ENCODE data around the gene TXNL4A. TPM values are rescaled to one million over a fixed set of nuclear protein-coding genes. Genes with fewer than 3 reads are reported as not detected.

TXNL4A gene
- 117 TPM for polyA plus RNA-seq (2013, experiment 1 of 2)
- polyA plus RNA-seq (2013, experiment 2 of 2) = 121 TPM

DNA sequence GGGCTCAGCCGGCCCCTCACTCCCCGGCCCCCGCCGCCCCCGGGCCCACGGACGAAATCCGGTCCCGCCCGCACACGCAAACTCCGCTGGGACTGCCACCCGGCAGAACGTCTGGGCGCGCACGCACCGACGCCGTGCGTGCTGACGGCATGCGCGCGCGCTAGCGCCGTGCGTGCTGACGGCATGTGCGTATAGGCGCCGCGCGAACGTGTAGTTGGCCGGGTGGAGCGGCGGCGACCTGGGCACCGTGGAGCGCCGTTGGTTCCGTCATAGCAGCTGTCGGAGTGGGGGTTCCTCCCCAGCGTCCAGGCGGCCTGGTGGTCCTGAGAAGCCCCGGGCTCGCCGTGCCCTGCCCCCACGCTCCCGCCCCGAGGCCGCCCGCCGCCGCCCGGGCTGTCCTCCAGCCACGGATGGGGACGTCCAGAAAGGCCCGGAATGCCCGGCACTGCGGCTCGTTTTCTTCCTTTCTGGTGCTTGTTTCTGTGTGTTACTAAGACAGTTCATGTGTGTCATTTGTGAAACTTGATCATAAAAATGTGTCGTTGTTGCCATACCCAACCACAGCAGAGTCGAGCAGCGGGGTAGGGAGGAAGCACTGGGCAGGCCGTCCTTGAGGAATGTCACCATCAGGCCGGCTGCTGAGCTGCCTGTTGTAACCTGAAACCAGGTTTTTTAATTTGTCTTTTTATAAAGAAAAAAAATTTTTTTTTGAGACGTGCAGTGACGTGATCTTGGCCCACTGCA lies at the start of gene TXNL4A:
Gene TXNL4A (minus strand): TSS at position 113 of the 744 bp plus-strand sequence. CDS start 171 bp downstream, outside the sequence.
- 2% methylated on average over 71 of the region's 71 CpGs for WGBS
- Histone ChIP-seq H2BK120ac (ENCODE audit: low read depth, low read length) (peak within 1 kb of the TSS; percentile 54), H3K79me1 (replicated peaks; ENCODE audit: low read length, poor library complexity, severe bottlenecking) (peaks cover 3% of the 10 kb centered on the region), H3K4ac (ENCODE audit: low read depth in 1 of 2, low read length in 2 of 2) (peak within 1 kb of the TSS; percentile 84 to 89), H3K4me3 (ENCODE audit: insufficient read depth in 1 of 2, low read depth in 1 of 2, low read length in 2 of 2) (peak within 1 kb of the TSS; percentile 88 to 97), H2BK12ac (ENCODE audit: low read length in 2 of 2) (peak within 1 kb of the TSS in 1 of 2 experiments; percentile 72), H2BK15ac (ENCODE audit: low read depth, poor library complexity, severe bottlenecking) (peak within 1 kb of the TSS; percentile 93), H3K27me3 (ENCODE audit: control insufficient read depth in 1 of 2, insufficient read depth in 1 of 2, low read length in 2 of 2) (no peaks in the 10 kb centered on the region), H3K14ac (ENCODE audit: low read length in 2 of 2) (peak within 1 kb of the TSS; percentile 88), H4K8ac (ENCODE audit: low read length) (peak within 1 kb of the TSS; percentile 99), H3K27ac (ENCODE audit: low read length, poor library complexity, severe bottlenecking) (peak within 1 kb of the TSS; percentile 63), H3K4me2 (ENCODE audit: low read length, poor library complexity, severe bottlenecking) (peak within 1 kb of the TSS; percentile 91), H2AFZ (ENCODE audit: low read depth, low read length) (peak within 1 kb of the TSS; percentile 83), H2BK5ac (ENCODE audit: low read depth, low read length, poor library complexity, severe bottlenecking) (peak within 1 kb of the TSS; percentile 24), H3K4me1 (ENCODE audit: control insufficient read depth, insufficient read depth, low read depth, low read length) (peaks cover 13% of the 10 kb centered on the region), H3K9ac (ENCODE audit: low read length) (peak within 1 kb of the TSS; percentile 100), H4K91ac (ENCODE audit: low read length) (peak within 1 kb of the TSS; percentile 94), H2AK5ac (ENCODE audit: low read length, severe bottlenecking) (no peak within 1 kb of the TSS), H3K23ac (ENCODE audit: low read length in 2 of 2) (peak within 1 kb of the TSS in 1 of 2 experiments; percentile 6), H3K9me3 (ENCODE audit: control insufficient read depth, low read length) (no peaks in the 10 kb centered on the region), H3K36me3 (ENCODE audit: control insufficient read depth in 1 of 2, insufficient read depth in 2 of 2, low read depth in 1 of 2, low read length in 2 of 2) (peaks cover 7 to 13% of the 10 kb centered on the region in 2 experiments), H3K18ac (ENCODE audit: low read depth in 1 of 2, low read length in 2 of 2) (peak within 1 kb of the TSS; percentile 96 to 97)
- peak; percentile 82 for DNase-seq

- Histone ChIP-seq H3K79me1 (replicated peaks; ENCODE audit: low read length, poor library complexity, severe bottlenecking) (peaks cover 40% of the 10 kb centered on the region), H3K4me1 (ENCODE audit: control insufficient read depth, insufficient read depth, low read depth, low read length) (peaks cover 8% of the 10 kb centered on the region), H3K14ac (ENCODE audit: low read length in 2 of 2) (no peak overlapping the region), H3K27ac (ENCODE audit: low read length, poor library complexity, severe bottlenecking) (no peak overlapping the region), H3K4me2 (ENCODE audit: low read length, poor library complexity, severe bottlenecking) (no peak overlapping the region), H3K36me3 (ENCODE audit: control insufficient read depth in 1 of 2, insufficient read depth in 2 of 2, low read depth in 1 of 2, low read length in 2 of 2) (peaks cover 23 to 24% of the 10 kb centered on the region in 2 experiments), H3K4ac (ENCODE audit: low read depth in 1 of 2, low read length in 2 of 2) (no peak overlapping the region), H2BK120ac (ENCODE audit: low read depth, low read length) (no peak overlapping the region), H3K9ac (ENCODE audit: low read length) (no peak overlapping the region), H3K27me3 (ENCODE audit: control insufficient read depth in 1 of 2, insufficient read depth in 1 of 2, low read length in 2 of 2) (no peaks in the 10 kb centered on the region), H2AK5ac (ENCODE audit: low read length, severe bottlenecking) (no peak overlapping the region), H2BK15ac (ENCODE audit: low read depth, poor library complexity, severe bottlenecking) (no peak overlapping the region), H4K91ac (ENCODE audit: low read length) (no peak overlapping the region), H2BK12ac (ENCODE audit: low read length in 2 of 2) (no peak overlapping the region), H3K4me3 (ENCODE audit: insufficient read depth in 1 of 2, low read depth in 1 of 2, low read length in 2 of 2) (no peak overlapping the region), H3K18ac (ENCODE audit: low read depth in 1 of 2, low read length in 2 of 2) (no peak overlapping the region), H2BK5ac (ENCODE audit: low read depth, low read length, poor library complexity, severe bottlenecking) (no peak overlapping the region), H4K8ac (ENCODE audit: low read length) (no peak overlapping the region), H3K9me3 (ENCODE audit: control insufficient read depth, low read length) (no peaks in the 10 kb centered on the region), H2AFZ (ENCODE audit: low read depth, low read length) (no peak overlapping the region), H3K23ac (ENCODE audit: low read length in 2 of 2) (no peak overlapping the region)
- 98% methylated on average over 12 of the region's 12 CpGs for WGBS
- no peak for DNase-seq
These were observed 48.9 kb upstream of the TXNL4A start for GRCh38 chr18:80037300-80037699.

- no peak overlapping the region for H2BK12ac ChIP-seq (ENCODE audit: low read length in 2 of 2)
- no peak overlapping the region for H3K27ac ChIP-seq (ENCODE audit: low read length, poor library complexity, severe bottlenecking)
- H3K4me2 ChIP-seq (ENCODE audit: low read length, poor library complexity, severe bottlenecking) = no peak overlapping the region
- H2BK15ac ChIP-seq (ENCODE audit: low read depth, poor library complexity, severe bottlenecking) = no peak overlapping the region
- no peak overlapping the region for H3K4ac ChIP-seq (ENCODE audit: low read depth in 1 of 2, low read length in 2 of 2)
- peaks cover 8% of the 10 kb centered on the region for H3K4me1 ChIP-seq (ENCODE audit: control insufficient read depth, insufficient read depth, low read depth, low read length)
- H4K8ac ChIP-seq (ENCODE audit: low read length) = no peak overlapping the region
- no peak overlapping the region for H3K23ac ChIP-seq (ENCODE audit: low read length in 2 of 2)
- H3K27me3 ChIP-seq (ENCODE audit: control insufficient read depth in 1 of 2, insufficient read depth in 1 of 2, low read length in 2 of 2) = no peaks in the 10 kb centered on the region
- no peak overlapping the region for H2AK5ac ChIP-seq (ENCODE audit: low read length, severe bottlenecking)
- H2BK120ac ChIP-seq (ENCODE audit: low read depth, low read length) = no peak overlapping the region
- no peak for DNase-seq
- H2BK5ac ChIP-seq (ENCODE audit: low read depth, low read length, poor library complexity, severe bottlenecking) = no peak overlapping the region
- H3K36me3 ChIP-seq (ENCODE audit: control insufficient read depth in 1 of 2, insufficient read depth in 2 of 2, low read depth in 1 of 2, low read length in 2 of 2) = peaks cover 20 to 24% of the 10 kb centered on the region in 2 experiments
- no peak overlapping the region for H2AFZ ChIP-seq (ENCODE audit: low read depth, low read length)
- H3K4me3 ChIP-seq (ENCODE audit: insufficient read depth in 1 of 2, low read depth in 1 of 2, low read length in 2 of 2) = peak overlapping the region in 1 of 2 experiments; percentile 95
- peaks cover 40% of the 10 kb centered on the region for H3K79me1 ChIP-seq (replicated peaks; ENCODE audit: low read length, poor library complexity, severe bottlenecking)
- no peak overlapping the region for H4K91ac ChIP-seq (ENCODE audit: low read length)
- WGBS = 83% methylated on average over 6 of the region's 7 CpGs
- no peak overlapping the region for H3K18ac ChIP-seq (ENCODE audit: low read depth in 1 of 2, low read length in 2 of 2)
- H3K9me3 ChIP-seq (ENCODE audit: control insufficient read depth, low read length) = no peaks in the 10 kb centered on the region
- no peak overlapping the region for H3K14ac ChIP-seq (ENCODE audit: low read length in 2 of 2)
- H3K9ac ChIP-seq (ENCODE audit: low read length) = no peak overlapping the region
These were observed 47.6 kb upstream of the TXNL4A start for GRCh38 chr18:80035997-80036396.

- peaks cover 8% of the 10 kb centered on the region for H3K4me1 ChIP-seq (ENCODE audit: control insufficient read depth, insufficient read depth, low read depth, low read length)
- 44% methylated on average over 8 of the region's 8 CpGs for WGBS
- no peak overlapping the region for H3K14ac ChIP-seq (ENCODE audit: low read length in 2 of 2)
- H3K36me3 ChIP-seq (ENCODE audit: control insufficient read depth in 1 of 2, insufficient read depth in 2 of 2, low read depth in 1 of 2, low read length in 2 of 2) = peaks cover 19 to 20% of the 10 kb centered on the region in 2 experiments
- no peak overlapping the region for H2AK5ac ChIP-seq (ENCODE audit: low read length, severe bottlenecking)
- peak overlapping the region in 1 of 2 experiments; percentile 57 for H3K4ac ChIP-seq (ENCODE audit: low read depth in 1 of 2, low read length in 2 of 2)
- H3K23ac ChIP-seq (ENCODE audit: low read length in 2 of 2) = peak overlapping the region in 1 of 2 experiments; percentile 46
- H2BK15ac ChIP-seq (ENCODE audit: low read depth, poor library complexity, severe bottlenecking) = no peak overlapping the region
- no peaks in the 10 kb centered on the region for H3K9me3 ChIP-seq (ENCODE audit: control insufficient read depth, low read length)
- no peak overlapping the region for H3K18ac ChIP-seq (ENCODE audit: low read depth in 1 of 2, low read length in 2 of 2)
- H2BK12ac ChIP-seq (ENCODE audit: low read length in 2 of 2) = no peak overlapping the region
- no peak overlapping the region for H4K91ac ChIP-seq (ENCODE audit: low read length)
- peak overlapping the region; percentile 93 for H3K9ac ChIP-seq (ENCODE audit: low read length)
- H2BK5ac ChIP-seq (ENCODE audit: low read depth, low read length, poor library complexity, severe bottlenecking) = no peak overlapping the region
- peak overlapping the region; percentile 80 for H3K27ac ChIP-seq (ENCODE audit: low read length, poor library complexity, severe bottlenecking)
- DNase-seq = peak; percentile 6
- peaks cover 38% of the 10 kb centered on the region for H3K79me1 ChIP-seq (replicated peaks; ENCODE audit: low read length, poor library complexity, severe bottlenecking)
- H4K8ac ChIP-seq (ENCODE audit: low read length) = no peak overlapping the region
- H3K4me3 ChIP-seq (ENCODE audit: insufficient read depth in 1 of 2, low read depth in 1 of 2, low read length in 2 of 2) = peak overlapping the region; percentile 92 to 95
- peak overlapping the region; percentile 70 for H3K4me2 ChIP-seq (ENCODE audit: low read length, poor library complexity, severe bottlenecking)
- H2AFZ ChIP-seq (ENCODE audit: low read depth, low read length) = peak overlapping the region; percentile 83
- no peak overlapping the region for H2BK120ac ChIP-seq (ENCODE audit: low read depth, low read length)
- H3K27me3 ChIP-seq (ENCODE audit: control insufficient read depth in 1 of 2, insufficient read depth in 1 of 2, low read length in 2 of 2) = no peaks in the 10 kb centered on the region
These were observed 46.6 kb upstream of the TXNL4A start for GRCh38 chr18:80034852-80035406.

Measured in mesenchymal stem cell (in vitro differentiated cells and primary cell).